Measurements from ENCODE around the gene WDR62. TPM values are rescaled to one million over a fixed set of nuclear protein-coding genes. Genes with fewer than 3 reads are reported as not detected.

WDR62 gene
- polyA plus RNA-seq, 1 donor from 2014 or later = 0.35 TPM

DNA sequence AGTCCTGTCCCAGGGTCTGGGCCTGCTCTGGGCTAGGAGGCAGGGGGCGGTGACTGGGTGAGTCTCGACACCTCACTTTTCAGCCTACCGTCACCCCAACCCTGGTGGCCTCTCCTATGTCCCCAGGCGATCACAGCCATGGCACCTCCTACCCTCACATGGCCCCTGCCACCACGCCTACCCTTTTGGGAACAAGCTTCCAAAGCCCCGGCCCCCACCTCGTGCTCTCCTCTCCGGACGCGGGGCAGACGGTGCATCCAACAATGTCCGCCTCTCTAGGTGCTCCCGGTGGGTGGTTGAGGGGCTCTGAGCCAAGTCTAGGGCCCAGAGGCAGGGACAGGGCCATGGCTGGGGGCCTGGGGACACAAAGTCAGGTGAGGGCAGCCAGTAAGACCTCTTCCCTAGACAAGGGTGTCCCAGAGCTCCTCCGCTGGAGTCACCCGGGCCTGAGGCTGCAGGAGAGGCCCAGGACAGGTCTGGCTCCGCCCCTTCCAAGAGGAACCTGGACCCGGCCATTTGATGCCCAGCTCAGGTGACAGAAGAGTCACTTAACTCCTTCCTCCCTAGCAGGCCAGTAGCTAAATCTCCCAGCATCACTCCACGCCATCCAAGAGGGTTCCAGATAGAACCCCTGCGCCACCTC is 46.2 kb upstream of the WDR62 start, which contains the start of gene SYNE4:
Gene SYNE4 (minus strand): TSS at position 478 of the 643 bp plus-strand sequence. CDS start 132 bp downstream, at position 346.
- Histone ChIP-seq H3K27ac (ENCODE audit: low read length) (no peak within 1 kb of the TSS), H3K36me3 (ENCODE audit: insufficient read depth, low read length) (no peaks in the 10 kb centered on the region), H3F3A (ENCODE audit: insufficient read depth, low read length, poor library complexity, severe bottlenecking) (no peaks in the 10 kb centered on the region), H3K27me3 (ENCODE audit: insufficient read depth, low read depth, low read length) (peaks cover 7% of the 10 kb centered on the region), H3K4me2 (ENCODE audit: low read length) (no peak within 1 kb of the TSS), H4K20me1 (ENCODE audit: insufficient read depth) (no peaks in the 10 kb centered on the region), H3K9me3 (ENCODE audit: low read length) (no peaks in the 10 kb centered on the region), H3K9me2 (ENCODE audit: insufficient read depth, low read length) (no peaks in the 10 kb centered on the region), H2AFZ (ENCODE audit: low read depth, low read length) (no peak within 1 kb of the TSS), H3K4me3 (ENCODE audit: low read length) (peak within 1 kb of the TSS; percentile 45), H3K79me2 (replicated peaks; ENCODE audit: insufficient read depth, low read length) (no peaks in the 10 kb centered on the region), H3K9ac (ENCODE audit: low read length) (peak within 1 kb of the TSS; percentile 1)
- TF ChIP-seq SMC3 (conservative IDR thresholded peaks at IDR 0.05; ENCODE audit: poor library complexity) (no peak), RAD21 (conservative IDR thresholded peaks at IDR 0.05) (no peak), EZH2 (IDR thresholded peaks at IDR 0.05; ENCODE audit: borderline replicate concordance, insufficient read depth, low read length, poor library complexity, severe bottlenecking) (no peak), POLR2AphosphoS5 (IDR thresholded peaks at IDR 0.05) (no peak), EP300 (conservative IDR thresholded peaks at IDR 0.05; ENCODE audit: poor library complexity, severe bottlenecking) (no peak), MXI1 (conservative IDR thresholded peaks at IDR 0.05; ENCODE audit: poor library complexity, severe bottlenecking) (no peak), TAF1 (IDR thresholded peaks at IDR 0.05; ENCODE audit: low read depth) (no peak)
- TF ChIP-seq, protein P1, sequence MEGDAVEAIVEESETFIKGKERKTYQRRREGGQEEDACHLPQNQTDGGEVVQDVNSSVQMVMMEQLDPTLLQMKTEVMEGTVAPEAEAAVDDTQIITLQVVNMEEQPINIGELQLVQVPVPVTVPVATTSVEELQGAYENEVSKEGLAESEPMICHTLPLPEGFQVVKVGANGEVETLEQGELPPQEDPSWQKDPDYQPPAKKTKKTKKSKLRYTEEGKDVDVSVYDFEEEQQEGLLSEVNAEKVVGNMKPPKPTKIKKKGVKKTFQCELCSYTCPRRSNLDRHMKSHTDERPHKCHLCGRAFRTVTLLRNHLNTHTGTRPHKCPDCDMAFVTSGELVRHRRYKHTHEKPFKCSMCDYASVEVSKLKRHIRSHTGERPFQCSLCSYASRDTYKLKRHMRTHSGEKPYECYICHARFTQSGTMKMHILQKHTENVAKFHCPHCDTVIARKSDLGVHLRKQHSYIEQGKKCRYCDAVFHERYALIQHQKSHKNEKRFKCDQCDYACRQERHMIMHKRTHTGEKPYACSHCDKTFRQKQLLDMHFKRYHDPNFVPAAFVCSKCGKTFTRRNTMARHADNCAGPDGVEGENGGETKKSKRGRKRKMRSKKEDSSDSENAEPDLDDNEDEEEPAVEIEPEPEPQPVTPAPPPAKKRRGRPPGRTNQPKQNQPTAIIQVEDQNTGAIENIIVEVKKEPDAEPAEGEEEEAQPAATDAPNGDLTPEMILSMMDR (IDR thresholded peaks at IDR 0.05; ENCODE audit: poor library complexity, severe bottlenecking) = no peak
- TF ChIP-seq, protein P2, sequence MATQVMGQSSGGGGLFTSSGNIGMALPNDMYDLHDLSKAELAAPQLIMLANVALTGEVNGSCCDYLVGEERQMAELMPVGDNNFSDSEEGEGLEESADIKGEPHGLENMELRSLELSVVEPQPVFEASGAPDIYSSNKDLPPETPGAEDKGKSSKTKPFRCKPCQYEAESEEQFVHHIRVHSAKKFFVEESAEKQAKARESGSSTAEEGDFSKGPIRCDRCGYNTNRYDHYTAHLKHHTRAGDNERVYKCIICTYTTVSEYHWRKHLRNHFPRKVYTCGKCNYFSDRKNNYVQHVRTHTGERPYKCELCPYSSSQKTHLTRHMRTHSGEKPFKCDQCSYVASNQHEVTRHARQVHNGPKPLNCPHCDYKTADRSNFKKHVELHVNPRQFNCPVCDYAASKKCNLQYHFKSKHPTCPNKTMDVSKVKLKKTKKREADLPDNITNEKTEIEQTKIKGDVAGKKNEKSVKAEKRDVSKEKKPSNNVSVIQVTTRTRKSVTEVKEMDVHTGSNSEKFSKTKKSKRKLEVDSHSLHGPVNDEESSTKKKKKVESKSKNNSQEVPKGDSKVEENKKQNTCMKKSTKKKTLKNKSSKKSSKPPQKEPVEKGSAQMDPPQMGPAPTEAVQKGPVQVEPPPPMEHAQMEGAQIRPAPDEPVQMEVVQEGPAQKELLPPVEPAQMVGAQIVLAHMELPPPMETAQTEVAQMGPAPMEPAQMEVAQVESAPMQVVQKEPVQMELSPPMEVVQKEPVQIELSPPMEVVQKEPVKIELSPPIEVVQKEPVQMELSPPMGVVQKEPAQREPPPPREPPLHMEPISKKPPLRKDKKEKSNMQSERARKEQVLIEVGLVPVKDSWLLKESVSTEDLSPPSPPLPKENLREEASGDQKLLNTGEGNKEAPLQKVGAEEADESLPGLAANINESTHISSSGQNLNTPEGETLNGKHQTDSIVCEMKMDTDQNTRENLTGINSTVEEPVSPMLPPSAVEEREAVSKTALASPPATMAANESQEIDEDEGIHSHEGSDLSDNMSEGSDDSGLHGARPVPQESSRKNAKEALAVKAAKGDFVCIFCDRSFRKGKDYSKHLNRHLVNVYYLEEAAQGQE (IDR thresholded peaks at IDR 0.05; ENCODE audit: borderline replicate concordance) = no peak

DNA sequence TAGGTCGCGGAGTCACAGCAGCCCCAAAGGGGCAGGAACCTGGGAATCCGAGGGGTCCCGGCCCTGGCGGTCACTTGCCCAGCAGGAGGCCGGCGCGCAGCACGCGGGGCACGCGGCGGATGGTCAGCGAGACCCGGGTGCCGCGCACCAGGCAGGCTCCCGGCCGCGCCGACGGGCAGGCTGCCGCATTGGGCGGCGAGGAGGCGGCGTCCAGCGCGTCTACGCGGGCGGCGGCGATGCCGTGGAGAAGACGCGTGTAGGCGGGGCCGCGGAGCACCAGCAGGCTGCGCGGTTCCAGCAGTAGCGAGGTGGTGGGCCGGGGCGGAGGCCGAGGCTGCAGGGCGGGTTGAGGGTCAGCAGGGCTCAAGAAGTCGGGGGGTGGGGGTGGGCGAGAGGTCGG is 45.5 kb upstream of the WDR62 start:
- no peak overlapping the region for H3K27ac ChIP-seq (ENCODE audit: low read length)

More for the DNA sequence above, 45.5 kb upstream of the WDR62 start:
- Histone ChIP-seq H3K9ac (ENCODE audit: low read length) (peak overlapping the region; percentile 1), H3K36me3 (ENCODE audit: insufficient read depth, low read length) (no peaks in the 10 kb centered on the region), H3K79me2 (replicated peaks; ENCODE audit: insufficient read depth, low read length) (no peaks in the 10 kb centered on the region), H4K20me1 (ENCODE audit: insufficient read depth) (no peaks in the 10 kb centered on the region), H3K9me3 (ENCODE audit: low read length) (no peaks in the 10 kb centered on the region), H3K4me2 (ENCODE audit: low read length) (no peak overlapping the region), H3K27me3 (ENCODE audit: insufficient read depth, low read depth, low read length) (peaks cover 7% of the 10 kb centered on the region), H2AFZ (ENCODE audit: low read depth, low read length) (no peak overlapping the region), H3K9me2 (ENCODE audit: insufficient read depth, low read length) (no peaks in the 10 kb centered on the region), H3F3A (ENCODE audit: insufficient read depth, low read length, poor library complexity, severe bottlenecking) (no peaks in the 10 kb centered on the region), H3K4me3 (ENCODE audit: low read length) (peak overlapping the region; percentile 45)
- TF ChIP-seq RAD21 (conservative IDR thresholded peaks at IDR 0.05) = no peak

Measured in neural cell (in vitro differentiated cells).